GM12865 (cell line): ENCODE results near the gene CHAT.

Experiments
- DNase-seq: peaks from one replicate; pipeline ENCODE4 v3.0.0; 2010; ENCODE audit warnings: low read depth
- H3K4me3 ChIP-seq: 2 replicates; pipeline ENCODE4 v1.5.1; 2011; ENCODE audit warnings: mild to moderate bottlenecking, low read depth, low read length, control low read depth
- CTCF ChIP-seq: IDR thresholded peaks from 2 replicates; pipeline ENCODE4 v1.5.1; 2011; ENCODE audit warnings: low read length, control low read depth, low read depth, inconsistent platforms; ENCODE audit not compliant: insufficient read depth; ENCODE audit errors: missing control alignments

CHAT gene

GRCh38 chr10:49592726-49593563, 20.9 kb upstream of the CHAT start:
- no peak overlapping the region for H3K4me3 ChIP-seq
- peak; percentile 60 for DNase-seq
- TF ChIP-seq CTCF, result peak; percentile 97

GRCh38 chr10:49593564-49593875, 20.3 kb upstream of the CHAT start:
- no peak for TF ChIP-seq CTCF
- no peak overlapping the region for H3K4me3 ChIP-seq
- no peak for DNase-seq

GRCh38 chr10:49593998-49594397, 19.8 kb upstream of the CHAT start:
- no peak for TF ChIP-seq CTCF

GRCh38 chr10:49594594-49594993, 19.2 kb upstream of the CHAT start:
- H3K4me3 ChIP-seq, result no peak overlapping the region
- peak; percentile 40 for DNase-seq
- TF ChIP-seq CTCF, result peak; percentile 81

More at GRCh38 chr10:49593998-49594397, 19.8 kb upstream of the CHAT start:
- H3K4me3 ChIP-seq, result no peak overlapping the region
- no peak for DNase-seq

GRCh38 chr10:49595003-49595712, 18.7 kb upstream of the CHAT start:
- no peak overlapping the region for H3K4me3 ChIP-seq
- no peak for TF ChIP-seq CTCF
- DNase-seq, result no peak

- no peak for TF ChIP-seq CTCF
- H3K4me3 ChIP-seq, result no peak overlapping the region
- DNase-seq, result no peak
Measured at GRCh38 chr10:49595713-49596492, 17.9 kb upstream of the CHAT start.
